HEK293T (cell line): Measurements from ENCODE around the gene RPLP2.

Experiments used
- CTCF ChIA-PET: fragments of 350-600 bp; formaldehyde crosslinking; extraction: SDS; loops from one replicate; lab custom pipeline; 2021; ENCODE audit warnings: antibody characterized with exemption, inconsistent platforms; lab: Yijun Ruan, JAX
- POLR2A ChIA-PET: fragments of 350-600 bp; formaldehyde crosslinking; extraction: SDS; loops from one replicate; lab custom pipeline; 2020; ENCODE audit warnings: antibody characterized with exemption, inconsistent platforms; lab: Yijun Ruan, JAX
- DNase-seq: peaks from one replicate; pipeline ENCODE4 v3.0.0; 2012; ENCODE audit warnings: mixed read lengths; ENCODE audit errors: extremely low spot score
- ARNT ChIP-seq: fragments of 450-650 bp; IDR thresholded peaks from 2 replicates; pipeline ENCODE4 v1.6.1; 2017; ENCODE audit warnings: mild to moderate bottlenecking
- BHLHE40 ChIP-seq: fragments of 450-650 bp; IDR thresholded peaks from 2 replicates; pipeline ENCODE4 v1.6.1; 2016; ENCODE audit warnings: mild to moderate bottlenecking, moderate library complexity, borderline replicate concordance
- CTBP1 ChIP-seq: fragments of 450-650 bp; IDR thresholded peaks from 2 replicates; pipeline ENCODE4 v1.6.1; 2016; ENCODE audit warnings: borderline replicate concordance
- ELF4 ChIP-seq: fragments of 450-650 bp; IDR thresholded peaks from 2 replicates; pipeline ENCODE4 v1.6.1; 2017; ENCODE audit warnings: antibody characterized with exemption
- FOXA1 ChIP-seq: fragments of 450-650 bp; IDR thresholded peaks from 2 replicates; pipeline ENCODE4 v1.6.1; 2016; ENCODE audit warnings: mild to moderate bottlenecking
- FOXK2 ChIP-seq: fragments of 450-650 bp; IDR thresholded peaks from 2 replicates; pipeline ENCODE4 v1.6.1; 2016; ENCODE audit warnings: mild to moderate bottlenecking
- FOXM1 ChIP-seq: fragments of 450-650 bp; IDR thresholded peaks from 2 replicates; pipeline ENCODE4 v1.6.1; 2017; ENCODE audit warnings: mild to moderate bottlenecking, borderline replicate concordance
- HDGF ChIP-seq: fragments of 450-650 bp; IDR thresholded peaks from 2 replicates; pipeline ENCODE4 v1.6.1; 2017; ENCODE audit warnings: antibody characterized with exemption, borderline replicate concordance
- L3MBTL2 ChIP-seq: fragments of 450-650 bp; conservative IDR thresholded peaks from 2 replicates; pipeline ENCODE4 v1.6.1; 2016; ENCODE audit warnings: mild to moderate bottlenecking
- LEF1 ChIP-seq: fragments of 450-650 bp; IDR thresholded peaks from 2 replicates; pipeline ENCODE4 v1.6.1; 2017; ENCODE audit warnings: mild to moderate bottlenecking, borderline replicate concordance
- NFRKB ChIP-seq: fragments of 450-650 bp; IDR thresholded peaks from 2 replicates; pipeline ENCODE4 v1.6.1; 2016; ENCODE audit warnings: mild to moderate bottlenecking, moderate library complexity
- SP1 ChIP-seq: fragments of 450-650 bp; IDR thresholded peaks from 2 replicates; pipeline ENCODE4 v1.6.1; 2017
- SUZ12 ChIP-seq: fragments of 450-650 bp; IDR thresholded peaks from 2 replicates; pipeline ENCODE4 v1.6.1; 2016; ENCODE audit warnings: mild to moderate bottlenecking
- TARDBP ChIP-seq: fragments of 450-650 bp; IDR thresholded peaks from 2 replicates; pipeline ENCODE4 v1.6.1; 2016
- ZNF384 ChIP-seq: fragments of 450-650 bp; IDR thresholded peaks from 2 replicates; pipeline ENCODE4 v1.6.1; 2016
- TF ChIP-seq, protein P1 (sequence below): fragments of 450-650 bp; IDR thresholded peaks from 2 replicates; pipeline ENCODE4 v1.6.1; 2016

RPLP2 gene

DNA sequence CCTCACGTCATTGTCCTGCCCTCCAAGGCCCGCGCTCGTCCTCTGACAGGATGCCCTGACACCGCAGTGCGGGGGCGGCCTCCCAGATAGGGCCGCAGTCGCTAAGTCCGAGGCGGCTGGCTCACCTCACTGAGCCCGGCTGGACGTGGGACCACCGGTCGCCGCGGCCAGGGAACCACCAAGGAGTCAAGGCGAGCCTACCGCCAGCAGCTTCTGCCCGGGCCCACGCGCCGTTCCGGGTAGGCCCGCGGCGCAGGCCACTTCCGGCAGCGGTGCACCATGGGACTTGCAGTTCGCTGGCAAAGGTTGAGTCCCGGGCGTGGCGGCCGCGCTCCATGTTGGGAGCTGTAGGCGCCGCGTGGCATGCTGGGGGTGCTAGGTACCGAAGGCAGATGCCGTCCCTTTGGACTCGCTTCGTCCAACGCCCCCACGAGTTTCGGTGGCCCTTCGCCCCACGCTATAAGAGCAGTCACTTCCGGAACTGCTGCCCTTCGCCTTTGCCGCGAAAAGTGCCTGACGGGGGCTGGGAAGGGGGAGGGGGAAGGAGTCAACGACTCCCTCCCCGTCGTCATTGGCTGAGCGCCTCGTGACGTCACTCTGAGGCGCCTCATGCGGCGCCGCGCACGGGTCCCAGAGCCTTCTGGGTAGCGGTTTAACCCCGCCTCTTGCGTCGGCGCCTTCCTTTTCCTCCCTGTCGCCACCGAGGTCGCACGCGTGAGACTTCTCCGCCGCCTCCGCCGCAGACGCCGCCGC, at the start of gene RPLP2:
Gene RPLP2 (plus strand): TSS at position 681 of the 753 bp plus-strand sequence. CDS start 268 bp downstream, outside the sequence.
- peak; percentile 85; the same call in 1 of the 2 replicates for TF ChIP-seq HDGF
- no peak for TF ChIP-seq NFRKB
- TF ChIP-seq L3MBTL2, result peak; percentile 90
- no peak for TF ChIP-seq CTBP1
- TF ChIP-seq TARDBP, result no peak
- TF ChIP-seq ELF4, result peak; percentile 90
- TF ChIP-seq, protein P1, sequence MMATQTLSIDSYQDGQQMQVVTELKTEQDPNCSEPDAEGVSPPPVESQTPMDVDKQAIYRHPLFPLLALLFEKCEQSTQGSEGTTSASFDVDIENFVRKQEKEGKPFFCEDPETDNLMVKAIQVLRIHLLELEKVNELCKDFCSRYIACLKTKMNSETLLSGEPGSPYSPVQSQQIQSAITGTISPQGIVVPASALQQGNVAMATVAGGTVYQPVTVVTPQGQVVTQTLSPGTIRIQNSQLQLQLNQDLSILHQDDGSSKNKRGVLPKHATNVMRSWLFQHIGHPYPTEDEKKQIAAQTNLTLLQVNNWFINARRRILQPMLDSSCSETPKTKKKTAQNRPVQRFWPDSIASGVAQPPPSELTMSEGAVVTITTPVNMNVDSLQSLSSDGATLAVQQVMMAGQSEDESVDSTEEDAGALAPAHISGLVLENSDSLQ, result peak; percentile 35; the same call in 1 of the 2 replicates
- TF ChIP-seq FOXK2, result no peak
- TF ChIP-seq ARNT, result no peak
- no peak for TF ChIP-seq FOXA1
- peak; percentile 94 for DNase-seq
- CTCF ChIA-PET, result no interaction called here

DNA sequence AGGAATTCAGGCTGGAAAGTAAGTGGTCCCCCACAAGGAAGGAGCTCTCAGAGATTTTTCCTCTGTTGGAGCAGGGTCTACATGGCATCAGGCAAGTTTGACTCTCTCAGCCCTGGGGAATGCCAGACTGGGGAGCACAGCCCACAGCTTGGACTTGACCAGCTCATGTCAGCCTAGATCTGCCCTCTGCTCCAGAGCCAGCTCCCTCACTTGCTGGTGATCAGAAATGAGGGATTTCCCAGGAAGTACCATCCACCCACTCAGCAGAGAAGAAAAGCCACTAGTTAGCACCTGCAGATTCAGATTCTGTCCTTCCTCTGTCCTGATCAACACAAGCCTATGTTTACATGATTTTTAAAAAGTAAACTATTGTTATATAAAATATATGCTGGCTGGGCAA, 49.5 kb upstream of the RPLP2 start:
- ChIA-PET POLR2A (interaction anchor here (1.6 kb wide), 1 partner anchor 13 kb away, joined by 6 read pairs; the partner anchor contains the start of gene TALDO1), CTCF (no interaction called here)
- DNase-seq, result no peak
- TF ChIP-seq TARDBP (no peak), HDGF (no peak), FOXK2 (no peak), ARNT (no peak)

More for the DNA sequence above, at the start of gene RPLP2:
- POLR2A ChIA-PET, result interaction anchor here (0.5 to 2.2 kb wide), 11 partner anchors 9 to 88 kb away, joined by 3 to 39 read pairs (median 4); partner anchors contain the start of genes CD151, PNPLA2, POLR2L and TSPAN4

DNA sequence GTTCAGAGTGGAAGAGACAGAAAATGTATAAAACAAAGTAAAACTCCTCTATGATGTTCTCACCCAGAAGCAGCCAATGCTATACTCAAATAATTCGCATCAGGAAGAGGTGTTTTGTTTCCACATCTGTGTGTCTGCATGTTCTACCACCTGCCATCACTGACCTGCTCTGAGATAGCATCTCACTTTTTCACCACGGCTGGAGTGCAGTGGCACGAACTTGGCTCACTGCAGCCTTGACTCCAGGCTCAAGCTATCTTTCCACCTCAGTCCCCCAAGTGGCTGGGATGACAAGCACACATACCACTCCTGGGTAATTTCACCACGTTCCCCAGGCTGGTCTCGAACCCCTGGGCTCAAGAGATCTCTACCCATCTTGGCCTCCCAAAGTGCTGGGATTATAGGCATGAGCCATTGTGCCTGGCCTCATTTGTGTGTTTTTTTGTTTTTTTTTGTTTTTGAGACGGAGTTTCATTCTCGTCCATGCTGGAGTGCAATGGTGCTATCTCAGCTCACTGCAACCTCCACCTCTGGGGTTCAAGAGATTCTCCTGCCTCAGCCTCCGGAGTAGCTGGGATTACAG, 48.1 kb upstream of the RPLP2 start:
- CTCF ChIA-PET, result no interaction called here
- POLR2A ChIA-PET, result no interaction called here
- TF ChIP-seq FOXM1, result no peak
- TF ChIP-seq SUZ12, result no peak
- TF ChIP-seq HDGF, result no peak
- TF ChIP-seq FOXA1, result no peak
- no peak for TF ChIP-seq CTBP1
- TF ChIP-seq BHLHE40, result no peak
- TF ChIP-seq L3MBTL2, result no peak
- no peak for TF ChIP-seq LEF1
- no peak for TF ChIP-seq ELF4
- TF ChIP-seq SP1, result no peak
- no peak for TF ChIP-seq TARDBP
- no peak for TF ChIP-seq ARNT
- DNase-seq, result no peak

DNA sequence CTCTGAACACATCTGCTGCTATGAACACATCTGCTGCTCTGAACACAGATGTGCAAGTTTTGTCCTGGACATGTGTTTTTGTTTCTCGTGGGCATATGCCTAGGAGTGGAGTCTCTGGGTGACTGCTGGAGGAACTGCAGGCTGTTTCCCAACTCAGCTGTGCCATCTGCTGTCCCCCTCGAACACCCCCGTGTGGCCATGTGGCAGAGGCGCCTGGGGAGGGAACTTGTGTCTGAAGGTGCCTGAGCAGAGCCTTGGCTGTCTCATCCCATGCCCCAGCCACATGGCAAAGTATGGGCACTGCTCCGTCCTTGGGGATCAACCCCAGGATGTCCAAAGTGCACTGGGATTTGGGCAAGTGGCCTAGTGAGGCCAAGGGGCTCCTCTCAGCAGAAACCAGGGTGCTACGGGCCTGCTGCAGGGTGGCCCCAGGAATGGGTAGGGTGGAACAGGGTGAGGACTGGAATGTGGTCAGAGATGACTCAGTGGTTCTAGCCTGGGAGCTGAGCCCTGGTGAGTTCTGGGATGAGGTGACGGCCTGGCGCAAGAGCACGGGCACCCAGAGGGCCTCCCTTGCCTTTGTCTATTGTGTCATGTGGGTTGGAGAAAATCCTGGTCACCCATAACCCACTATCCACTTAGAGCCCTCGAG, 47.2 kb upstream of the RPLP2 start:
- POLR2A ChIA-PET, result no interaction called here
- DNase-seq, result no peak

DNA sequence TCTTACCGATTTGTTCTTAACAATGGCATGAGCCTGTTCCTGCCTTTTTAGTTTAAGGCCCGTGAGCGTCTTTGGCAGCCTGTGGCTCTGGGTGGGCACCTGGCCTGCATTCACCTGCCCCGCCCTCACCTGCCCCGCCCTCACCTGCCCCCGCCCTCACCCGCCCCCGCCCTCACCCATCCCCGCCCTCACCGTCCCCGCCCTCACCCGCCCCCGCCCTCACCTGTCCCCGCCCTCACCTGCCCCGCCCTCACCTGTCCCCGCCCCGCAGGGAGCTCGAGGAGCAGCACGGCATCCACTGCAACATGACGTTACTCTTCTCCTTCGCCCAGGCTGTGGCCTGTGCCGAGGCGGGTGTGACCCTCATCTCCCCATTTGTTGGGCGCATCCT, 46.7 kb upstream of the RPLP2 start:
- ChIA-PET CTCF (no interaction called here), POLR2A (interaction anchor here (0.7 kb wide), 1 partner anchor 14 kb away, joined by 3 read pairs; no protein-coding TSS in a partner anchor)
- DNase-seq, result no peak
- TF ChIP-seq CTBP1 (no peak), LEF1 (no peak), ELF4 (no peak), TARDBP (no peak), L3MBTL2 (no peak), BHLHE40 (no peak), NFRKB (no peak), SP1 (no peak), SUZ12 (no peak), FOXM1 (no peak)
- TF ChIP-seq, protein P1, result no peak

More for the DNA sequence above, 47.2 kb upstream of the RPLP2 start:
- CTCF ChIA-PET, result no interaction called here
- TF ChIP-seq NFRKB (no peak), HDGF (no peak), CTBP1 (no peak), ARNT (no peak), ELF4 (no peak), BHLHE40 (no peak), FOXM1 (no peak), ZNF384 (no peak), FOXA1 (no peak), LEF1 (no peak), SUZ12 (no peak), FOXK2 (no peak), L3MBTL2 (no peak), SP1 (no peak), TARDBP (no peak)
- TF ChIP-seq, protein P1, result no peak
